A549 (cell line): ENCODE data around the gene OLAH. TPM values are rescaled to one million over a fixed set of nuclear protein-coding genes. Genes with fewer than 3 reads are reported as not detected.

Experiments
- ATAC-seq, 2 experiments: fragments of 200-7000 bp in 1 of 2; fragments of >200 bp in 1 of 2; cut with Nextera tagmentation in 1 of 2; cut with Tn5 transposase in 1 of 2; 3 replicates each; pipeline versions ENCODE4 v1.8.0 to v1.9.1; 2018 to 2020; ENCODE audit warnings: mild to moderate bottlenecking in 1 of 2, moderate library complexity in 1 of 2
- CTCF ChIA-PET: fragments of 300-600 bp; sonication (Branson Sonifier 250); formaldehyde crosslinking; extraction: SDS; loops from one replicate; lab custom pipeline; 2021; ENCODE audit warnings: antibody characterized with exemption, inconsistent platforms; lab: Yijun Ruan, JAX
- POLR2A ChIA-PET: fragments of 350-600 bp; formaldehyde crosslinking; extraction: SDS; loops from one replicate; lab custom pipeline; 2021; ENCODE audit warnings: antibody characterized with exemption, inconsistent platforms; lab: Yijun Ruan, JAX
- DNase-seq, 2 experiments: peaks; one replicate each; pipeline versions ENCODE4 v3.0.0 to v3.0.0-alpha.2; 2011 to 2016; ENCODE audit warnings: low read depth in 1 of 2, low spot score in 1 of 2
- FAIRE-seq: peaks from 2 replicates; lab custom pipeline; 2011; peaks lifted over from hg19 to GRCh38; lab: Jason Lieb, UNC
- H3K27ac ChIP-seq, 2 experiments: fragments of >200 bp; sonication (Bioruptor Twin); formaldehyde crosslinking; 3 replicates each; pipeline ENCODE4 v1.5.1; 2016 to 2017
- H3K4me1 ChIP-seq: fragments of >200 bp; sonication (Bioruptor Twin); formaldehyde crosslinking; 3 replicates; pipeline ENCODE4 v1.6.1; 2016
- H3K4me2 ChIP-seq: fragments of >200 bp; sonication (Bioruptor Twin); formaldehyde crosslinking; 3 replicates; pipeline ENCODE4 v1.6.1; 2016
- H3K4me3 ChIP-seq: fragments of >200 bp; sonication (Bioruptor Twin); formaldehyde crosslinking; 3 replicates; pipeline ENCODE4 v1.5.1; 2016
- H3K9me3 ChIP-seq: fragments of >200 bp; sonication (Bioruptor Twin); formaldehyde crosslinking; 3 replicates; pipeline ENCODE4 v1.6.1; 2016
- BHLHE40 ChIP-seq: IDR thresholded peaks from 2 replicates; pipeline ENCODE4 v1.6.1; 2012; ENCODE audit warnings: low read depth, low read length, inconsistent platforms
- CBX8 ChIP-seq: fragments of 200-600 bp; sonication (generic); IDR thresholded peaks from 2 replicates; pipeline ENCODE4 v1.6.1; 2016
- CEBPB ChIP-seq, 2 experiments: fragments of >200 bp in 1 of 2; sonication (Bioruptor Twin) in 1 of 2; formaldehyde crosslinking in 1 of 2; IDR thresholded peaks; 2 replicates each; pipeline ENCODE4 v1.6.1; 2012 to 2016
- CHD4 ChIP-seq: fragments of 200-600 bp; sonication (generic); IDR thresholded peaks from 2 replicates; pipeline ENCODE4 v1.6.1; 2016; ENCODE audit warnings: antibody characterized with exemption, mild to moderate bottlenecking, borderline replicate concordance
- EP300 ChIP-seq, 2 experiments: fragments of >200 bp; sonication (Bioruptor Twin); formaldehyde crosslinking; IDR thresholded peaks; 2 replicates in 1 of 2; 3 replicates in 1 of 2; pipeline ENCODE4 v1.6.1; 2016 to 2017
- ESRRA ChIP-seq: fragments of 150-350 bp; IDR thresholded peaks from 2 replicates; pipeline ENCODE4 v1.6.1; 2014; ENCODE audit warnings: mild to moderate bottlenecking, low read length, borderline replicate concordance
- FOSB ChIP-seq: fragments of 250-450 bp; sonication (Bioruptor Pico); IDR thresholded peaks from 2 replicates; pipeline ENCODE4 v1.5.0; 2020; ENCODE audit warnings: mild to moderate bottlenecking, moderate library complexity
- GATA3 ChIP-seq: IDR thresholded peaks from 2 replicates; pipeline ENCODE4 v1.6.1; 2012; ENCODE audit warnings: borderline replicate concordance
- HEYL ChIP-seq: fragments of 250-450 bp; sonication (Bioruptor Pico); IDR thresholded peaks from 2 replicates; pipeline ENCODE4 v1.8.0; 2021; ENCODE audit warnings: mild to moderate bottlenecking, moderate library complexity
- HMGXB4 ChIP-seq: fragments of 250-450 bp; sonication (Bioruptor Pico); IDR thresholded peaks from 2 replicates; pipeline ENCODE4 v1.5.0; 2021; ENCODE audit warnings: mild to moderate bottlenecking, moderate library complexity, borderline replicate concordance
- HOXB5 ChIP-seq: fragments of 250-450 bp; sonication (Bioruptor Pico); IDR thresholded peaks from 2 replicates; pipeline ENCODE4 v1.5.0; 2020; ENCODE audit warnings: mild to moderate bottlenecking, moderate library complexity
- JUN ChIP-seq, 2 experiments: fragments of >200 bp; sonication (Bioruptor Twin); formaldehyde crosslinking; IDR thresholded peaks; 2 replicates in 1 of 2; 3 replicates in 1 of 2; pipeline ENCODE4 v1.6.1; 2016 to 2017
- JUNB ChIP-seq: fragments of >200 bp; sonication (Bioruptor Twin); formaldehyde crosslinking; IDR thresholded peaks from 2 replicates; pipeline ENCODE4 v1.6.1; 2016
- KDM1A ChIP-seq: fragments of 200-600 bp; sonication (generic); IDR thresholded peaks from 2 replicates; pipeline ENCODE4 v1.6.1; 2016; ENCODE audit warnings: low read depth, mild to moderate bottlenecking
- NFE2L2 ChIP-seq: fragments of 150-350 bp; conservative IDR thresholded peaks from 2 replicates; pipeline ENCODE4 v1.6.1; 2014; ENCODE audit warnings: low read length
- NPAS2 ChIP-seq: fragments of 250-450 bp; sonication (Bioruptor Pico); IDR thresholded peaks from 2 replicates; pipeline ENCODE4 v1.8.0; 2022; ENCODE audit warnings: mild to moderate bottlenecking, moderate library complexity, borderline replicate concordance
- POLR2AphosphoS2 ChIP-seq: conservative IDR thresholded peaks from 2 replicates; pipeline ENCODE4 v1.6.1; 2012; ENCODE audit warnings: low read length, improper control_type of control experiment, inconsistent platforms
- RCOR1 ChIP-seq: fragments of 150-350 bp; IDR thresholded peaks from 2 replicates; pipeline ENCODE4 v1.6.1; 2014; ENCODE audit warnings: antibody characterized with exemption, low read length, low read depth
- RNF2 ChIP-seq: fragments of 200-600 bp; sonication (generic); IDR thresholded peaks from 2 replicates; pipeline ENCODE4 v1.6.1; 2016; ENCODE audit warnings: low read depth, mild to moderate bottlenecking, antibody characterized with exemption, moderate library complexity, borderline replicate concordance
- SREBF2 ChIP-seq: fragments of 450-650 bp; IDR thresholded peaks from 2 replicates; pipeline ENCODE4 v1.6.1; 2014; ENCODE audit warnings: mild to moderate bottlenecking, moderate library complexity
- TFCP2L1 ChIP-seq: fragments of 250-450 bp; sonication (Bioruptor Pico); IDR thresholded peaks from 2 replicates; pipeline ENCODE4 v1.5.0; 2021; ENCODE audit warnings: mild to moderate bottlenecking
- TP53 ChIP-seq: fragments of 250-450 bp; sonication (Bioruptor Pico); IDR thresholded peaks from 2 replicates; pipeline ENCODE4 v1.5.0; 2021; ENCODE audit warnings: mild to moderate bottlenecking, moderate library complexity
- USF2 ChIP-seq: fragments of 450-650 bp; IDR thresholded peaks from 2 replicates; pipeline ENCODE4 v1.6.1; 2014; ENCODE audit warnings: antibody characterized with exemption
- ZNF302 ChIP-seq: fragments of 250-450 bp; sonication (Bioruptor Pico); IDR thresholded peaks from 2 replicates; pipeline ENCODE4 v1.9.0; 2021; ENCODE audit warnings: inconsistent platforms, mild to moderate bottlenecking, moderate library complexity
- ZSCAN20 ChIP-seq: fragments of 250-450 bp; sonication (Bioruptor Pico); IDR thresholded peaks from 2 replicates; pipeline ENCODE4 v1.8.0; 2022; ENCODE audit warnings: mild to moderate bottlenecking, moderate library complexity
- WGBS: methylation state at CpG from one replicate; pipeline ENCODE4 v1.1.6; 2017; ENCODE audit errors: missing lambda C conversion rate; 5-methylcytosine and 5-hydroxymethylcytosine counted together
- polyA plus RNA-seq, 4 experiments: library from polyadenylated mRNA; depleted of rRNA in 3 of 4; stranded (reverse); fragments of >200 nt; fragmentation: RNase III in 1 of 4; extraction: RNeasy Plus Mini Kit Qiagen cat#74134 plus additional on column Dnase treatment in 1 of 4; gene quantifications; 2 replicates in 3 of 4; 3 replicates in 1 of 4; pipeline ENCODE4 v1.2.3, GENCODE V29; 2011 to 2017
- TF ChIP-seq, protein P1 (sequence below): IDR thresholded peaks from 2 replicates; pipeline ENCODE4 v1.6.1; 2012; ENCODE audit warnings: low read depth, borderline replicate concordance
- TF ChIP-seq, protein P2 (sequence below): fragments of >200 bp; sonication (Bioruptor Twin); formaldehyde crosslinking; IDR thresholded peaks from 3 replicates; pipeline ENCODE4 v1.5.1; 2016
- TF ChIP-seq, protein P3 (sequence below): IDR thresholded peaks from 2 replicates; pipeline ENCODE4 v1.6.1; 2012

The OLAH gene
- polyA plus RNA-seq, 2 of the 4 experiments (the other 2 are of a cell fraction): 0.34 TPM; not detected in 1

- CTCF ChIA-PET: no interaction called here
- DNase-seq (no peak), ATAC-seq (no peak)
- Histone ChIP-seq H3K9me3 (no peaks in the 10 kb centered on the region), H3K4me1 (no peaks in the 10 kb centered on the region), H3K27ac (no peak overlapping the region)
- POLR2A ChIA-PET: no interaction called here
- TF ChIP-seq, protein P1, sequence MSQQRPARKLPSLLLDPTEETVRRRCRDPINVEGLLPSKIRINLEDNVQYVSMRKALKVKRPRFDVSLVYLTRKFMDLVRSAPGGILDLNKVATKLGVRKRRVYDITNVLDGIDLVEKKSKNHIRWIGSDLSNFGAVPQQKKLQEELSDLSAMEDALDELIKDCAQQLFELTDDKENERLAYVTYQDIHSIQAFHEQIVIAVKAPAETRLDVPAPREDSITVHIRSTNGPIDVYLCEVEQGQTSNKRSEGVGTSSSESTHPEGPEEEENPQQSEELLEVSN: no peak
- TF ChIP-seq GATA3: no peak
- TF ChIP-seq, protein P2, sequence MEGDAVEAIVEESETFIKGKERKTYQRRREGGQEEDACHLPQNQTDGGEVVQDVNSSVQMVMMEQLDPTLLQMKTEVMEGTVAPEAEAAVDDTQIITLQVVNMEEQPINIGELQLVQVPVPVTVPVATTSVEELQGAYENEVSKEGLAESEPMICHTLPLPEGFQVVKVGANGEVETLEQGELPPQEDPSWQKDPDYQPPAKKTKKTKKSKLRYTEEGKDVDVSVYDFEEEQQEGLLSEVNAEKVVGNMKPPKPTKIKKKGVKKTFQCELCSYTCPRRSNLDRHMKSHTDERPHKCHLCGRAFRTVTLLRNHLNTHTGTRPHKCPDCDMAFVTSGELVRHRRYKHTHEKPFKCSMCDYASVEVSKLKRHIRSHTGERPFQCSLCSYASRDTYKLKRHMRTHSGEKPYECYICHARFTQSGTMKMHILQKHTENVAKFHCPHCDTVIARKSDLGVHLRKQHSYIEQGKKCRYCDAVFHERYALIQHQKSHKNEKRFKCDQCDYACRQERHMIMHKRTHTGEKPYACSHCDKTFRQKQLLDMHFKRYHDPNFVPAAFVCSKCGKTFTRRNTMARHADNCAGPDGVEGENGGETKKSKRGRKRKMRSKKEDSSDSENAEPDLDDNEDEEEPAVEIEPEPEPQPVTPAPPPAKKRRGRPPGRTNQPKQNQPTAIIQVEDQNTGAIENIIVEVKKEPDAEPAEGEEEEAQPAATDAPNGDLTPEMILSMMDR: no peak
- no peak for TF ChIP-seq JUNB
- TF ChIP-seq CEBPB (IDR thresholded peaks at IDR 0.05): no peak
- TF ChIP-seq CHD4: no peak
- TF ChIP-seq NPAS2 (CRISPR knock-in tag): no peak
- TF ChIP-seq BHLHE40: no peak
- no peak for TF ChIP-seq ZNF302 (CRISPR knock-in tag)
- TF ChIP-seq KDM1A: no peak
- TF ChIP-seq TP53 (CRISPR knock-in tag): no peak
- TF ChIP-seq CBX8: no peak
- TF ChIP-seq SREBF2: no peak
- no peak for TF ChIP-seq HEYL (CRISPR knock-in tag)
- TF ChIP-seq, all 56 proteins: peak for 0
- FAIRE-seq: no peak
- Histone ChIP-seq H3K4me3 (no peak overlapping the region), H3K4me2 (no peak overlapping the region)
- WGBS: 76% methylated on average over 18 of the region's 18 CpGs
Measured at GRCh38 chr10:15035385-15036301, 8.1 kb upstream of the OLAH start.

DNA sequence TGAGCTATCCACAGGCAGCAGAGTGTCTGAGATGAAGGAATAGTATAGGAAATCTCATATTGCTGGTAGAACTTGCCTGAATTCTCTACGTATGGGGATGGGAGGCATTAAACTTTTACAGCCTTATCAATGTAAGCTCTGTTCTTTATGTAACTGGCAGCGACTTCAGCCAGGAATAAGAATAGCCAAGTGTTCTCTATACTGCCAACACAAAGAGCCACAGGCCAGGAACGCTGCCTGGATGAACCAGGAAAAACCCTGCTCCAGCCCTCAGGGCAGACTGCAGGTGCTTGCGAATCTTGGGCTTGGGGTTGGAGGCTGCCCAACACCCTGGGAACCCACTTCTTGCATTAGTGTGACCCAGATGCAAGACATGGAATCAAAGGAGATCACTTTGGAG is 6.1 kb upstream of the OLAH start:
- ATAC-seq (no peak; a peak in 1 of 6 replicates), FAIRE-seq (no peak), DNase-seq (no peak)
- Histone ChIP-seq H3K4me1 (no peaks in the 10 kb centered on the region), H3K4me3 (no peak overlapping the region), H3K27ac (no peak overlapping the region), H3K9me3 (no peaks in the 10 kb centered on the region), H3K4me2 (no peak overlapping the region)
- CTCF ChIA-PET: interaction anchor here (0.6 kb wide), 1 partner anchor 25 kb away, joined by 3 read pairs; no protein-coding TSS in a partner anchor
- POLR2A ChIA-PET: no interaction called here
- TF ChIP-seq, protein P3, sequence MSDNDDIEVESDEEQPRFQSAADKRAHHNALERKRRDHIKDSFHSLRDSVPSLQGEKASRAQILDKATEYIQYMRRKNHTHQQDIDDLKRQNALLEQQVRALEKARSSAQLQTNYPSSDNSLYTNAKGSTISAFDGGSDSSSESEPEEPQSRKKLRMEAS: no peak
- no peak for TF ChIP-seq ESRRA
- no peak for TF ChIP-seq POLR2AphosphoS2
- TF ChIP-seq JUN (IDR thresholded peaks at IDR 0.05): no peak
- TF ChIP-seq EP300 (IDR thresholded peaks at IDR 0.05): no peak
- TF ChIP-seq HOXB5 (CRISPR knock-in tag): no peak
- TF ChIP-seq RNF2: no peak
- TF ChIP-seq TFCP2L1: no peak
- TF ChIP-seq FOSB (CRISPR knock-in tag): no peak
- TF ChIP-seq RCOR1: no peak
- no peak for TF ChIP-seq HMGXB4 (CRISPR knock-in tag)
- no peak for TF ChIP-seq GATA3
- TF ChIP-seq CHD4: no peak
- TF ChIP-seq NPAS2 (CRISPR knock-in tag): no peak
- no peak for TF ChIP-seq USF2
- TF ChIP-seq, protein P1: no peak
- TF ChIP-seq ZSCAN20 (CRISPR knock-in tag): no peak
- TF ChIP-seq NFE2L2: no peak
- WGBS: 64% methylated on average over 4 of the region's 4 CpGs
